HG03520 (cell line): Measurements from ENCODE around the gene TGFBRAP1.

Experiments
- ATAC-seq: cut with Tn5 transposase; IDR thresholded peaks from one replicate; pipeline ENCODE4 v1.9.1; 2021; ENCODE audit warnings: mild to moderate bottlenecking, moderate library complexity; ENCODE audit not compliant: unreplicated experiment

TGFBRAP1 gene

GRCh38 chr2:105329561-105330495 is at the start of gene TGFBRAP1:
Gene TGFBRAP1, minus strand, starts transcription at chr2:105329735. Its CDS starts 21,434 bp downstream, at chr2:105308301.
- ATAC-seq: peak; percentile 70

- no peak for ATAC-seq
Observed at GRCh38 chr2:105378921-105379383, 49.4 kb upstream of the TGFBRAP1 start.

GRCh38 chr2:105378276-105378840 is 48.8 kb upstream of the TGFBRAP1 start:
- no peak for ATAC-seq

GRCh38 chr2:105377871-105378270 is 48.3 kb upstream of the TGFBRAP1 start:
- ATAC-seq: no peak

- ATAC-seq: no peak
Observed at GRCh38 chr2:105376789-105377240, 47.3 kb upstream of the TGFBRAP1 start.

GRCh38 chr2:105376010-105376409 is 46.5 kb upstream of the TGFBRAP1 start:
- ATAC-seq: no peak

- no peak for ATAC-seq
Observed at GRCh38 chr2:105375001-105375561, 45.5 kb upstream of the TGFBRAP1 start.

GRCh38 chr2:105373895-105374401 is 44.4 kb upstream of the TGFBRAP1 start:
- peak; percentile 75 for ATAC-seq

GRCh38 chr2:105373344-105373781 is 43.8 kb upstream of the TGFBRAP1 start:
- no peak for ATAC-seq

GRCh38 chr2:105371810-105372209 is 42.3 kb upstream of the TGFBRAP1 start:
- no peak for ATAC-seq

- no peak for ATAC-seq
Observed at GRCh38 chr2:105371156-105371555, 41.6 kb upstream of the TGFBRAP1 start.

GRCh38 chr2:105369777-105370690 is 40.5 kb upstream of the TGFBRAP1 start:
- peak; percentile 88 for ATAC-seq

GRCh38 chr2:105368759-105369408 is 39.3 kb upstream of the TGFBRAP1 start:
- ATAC-seq: no peak

GRCh38 chr2:105365206-105365605 is 35.7 kb upstream of the TGFBRAP1 start:
- ATAC-seq: no peak

- ATAC-seq: no peak
Observed at GRCh38 chr2:105364436-105365139, 35.1 kb upstream of the TGFBRAP1 start.

- no peak for ATAC-seq
Observed at GRCh38 chr2:105362862-105363591, 33.5 kb upstream of the TGFBRAP1 start.

- ATAC-seq: no peak
Observed at GRCh38 chr2:105361102-105361889, 31.8 kb upstream of the TGFBRAP1 start.

GRCh38 chr2:105358593-105358992 is 29.1 kb upstream of the TGFBRAP1 start:
- ATAC-seq: no peak
